SIG-M5 (cell line): Measurements from ENCODE around the gene PAQR8.
"Not testable (repeated sequence)": the region's sequence is repeated elsewhere in the genome, so short reads cannot be mapped to it uniquely, and the experiment has no call there.

Experiments
- DNase-seq: peaks from one replicate; lab custom pipeline; 2025; lab: John Stamatoyannopoulos, UW

The PAQR8 gene

DNA sequence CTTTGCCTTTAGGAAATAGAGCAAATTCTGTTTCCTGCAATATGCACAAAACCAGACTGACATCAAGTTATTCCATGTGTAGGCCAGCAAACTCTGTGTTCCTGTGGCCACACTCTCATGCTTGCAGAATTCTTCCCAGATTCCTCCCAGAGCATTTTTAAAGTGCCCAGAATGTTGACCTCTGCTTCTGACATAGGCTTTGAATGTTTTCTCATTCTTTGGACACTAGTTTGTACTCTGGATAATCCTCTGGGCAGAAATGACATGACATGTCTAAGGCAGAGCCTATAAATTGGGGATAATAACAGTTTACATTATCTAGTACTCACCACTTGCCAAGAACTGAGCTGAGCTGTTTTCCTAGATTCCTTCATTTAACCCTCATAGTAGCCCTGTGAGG is 49.0 kb downstream of the PAQR8 start:
- DNase-seq = no peak

DNA sequence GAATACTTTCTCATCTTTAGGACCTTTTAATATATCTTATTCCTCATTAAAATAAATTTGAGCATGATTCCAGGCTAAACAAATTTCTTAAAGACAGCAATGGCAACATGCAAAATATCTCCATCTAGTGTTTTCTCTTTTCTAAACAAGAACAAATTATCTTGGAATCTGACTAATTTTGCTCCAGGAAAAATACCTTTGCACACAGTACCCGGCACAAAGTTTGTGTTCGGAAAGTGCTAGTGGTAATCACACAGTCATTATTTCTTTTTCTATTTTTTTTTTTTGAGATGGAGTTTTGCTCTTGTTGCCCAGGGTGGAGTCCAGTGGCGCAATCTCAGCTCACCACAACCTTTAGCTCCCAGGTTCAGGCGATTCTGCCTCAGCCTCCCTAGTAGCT is 50.0 kb downstream of the PAQR8 start:
- no peak for DNase-seq

DNA sequence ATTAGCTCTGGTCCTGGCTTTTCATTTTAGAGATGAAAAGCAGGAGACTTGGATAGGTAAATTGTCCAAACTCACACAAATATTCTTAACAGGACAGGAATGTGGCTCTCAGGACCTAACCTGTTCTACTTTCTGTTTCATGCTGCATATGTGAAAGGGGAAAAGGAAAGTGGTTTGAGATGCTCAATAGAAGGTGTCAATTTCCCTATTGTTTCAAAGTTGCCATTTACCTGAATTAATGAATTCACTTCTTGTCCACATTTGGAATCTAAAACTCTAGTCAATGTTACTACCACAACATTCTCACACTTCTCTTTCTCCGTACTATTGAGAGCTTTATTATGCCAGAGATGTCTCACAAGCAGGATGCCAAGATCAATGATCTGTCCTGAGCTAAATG is 53.4 kb downstream of the PAQR8 start:
- no peak for DNase-seq

DNA sequence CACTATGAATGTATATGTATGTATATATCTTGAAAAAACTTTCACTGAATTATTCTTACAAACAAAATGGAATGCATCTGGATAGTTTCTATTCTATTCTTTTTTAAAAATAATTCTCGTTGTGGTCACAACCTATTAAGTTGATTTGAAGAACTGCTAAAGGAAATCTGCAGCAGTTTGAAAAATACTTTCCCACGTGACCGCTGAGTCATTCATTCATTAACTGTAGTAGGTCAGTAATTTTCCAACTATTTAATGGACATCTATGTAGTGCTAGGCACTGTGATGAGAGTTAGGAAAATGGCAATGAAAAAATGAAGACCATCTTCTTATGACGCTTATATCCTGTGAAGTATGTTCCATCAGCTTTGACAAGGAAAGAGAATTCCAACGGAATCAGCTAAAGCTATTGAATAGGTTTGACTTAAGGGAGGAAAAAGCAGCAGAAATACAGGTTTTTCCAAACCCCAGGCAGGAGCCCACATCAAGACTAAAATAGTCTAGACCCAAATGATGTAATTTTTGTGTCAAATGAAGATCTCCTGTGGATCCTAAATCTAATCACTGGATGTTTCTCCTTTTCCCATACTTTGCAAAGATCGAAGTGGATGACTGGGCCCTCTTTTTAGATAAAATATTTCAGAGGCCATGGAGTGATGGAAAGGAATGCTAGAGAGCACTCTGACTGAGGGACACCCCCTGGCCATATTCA is 54.1 kb downstream of the PAQR8 start:
- no peak for DNase-seq

DNA sequence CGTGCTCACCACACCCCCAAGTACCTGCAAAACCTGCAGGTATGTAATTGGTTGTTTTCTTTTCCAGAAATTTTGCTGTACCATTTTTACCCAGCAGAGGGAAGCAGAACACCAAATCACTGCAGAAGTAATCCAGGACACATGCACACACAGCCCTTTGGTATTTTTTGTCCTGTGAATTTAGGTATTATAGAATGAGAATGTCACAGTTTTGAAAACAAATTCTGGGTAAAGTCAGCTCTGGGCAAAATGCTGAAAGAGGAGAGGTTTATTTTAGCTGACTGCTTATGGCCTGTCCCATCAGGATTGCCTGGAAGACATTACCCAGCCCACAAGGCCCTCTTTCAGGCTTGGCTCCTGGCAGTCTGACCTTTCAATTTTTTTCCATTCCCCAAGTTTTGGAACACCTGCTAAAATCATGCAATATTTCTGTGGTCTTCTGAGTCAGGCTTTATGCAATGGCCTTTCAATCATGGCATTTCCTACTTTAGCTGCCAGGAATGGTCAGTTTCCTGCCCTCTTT is 54.7 kb downstream of the PAQR8 start:
- DNase-seq = no peak

DNA sequence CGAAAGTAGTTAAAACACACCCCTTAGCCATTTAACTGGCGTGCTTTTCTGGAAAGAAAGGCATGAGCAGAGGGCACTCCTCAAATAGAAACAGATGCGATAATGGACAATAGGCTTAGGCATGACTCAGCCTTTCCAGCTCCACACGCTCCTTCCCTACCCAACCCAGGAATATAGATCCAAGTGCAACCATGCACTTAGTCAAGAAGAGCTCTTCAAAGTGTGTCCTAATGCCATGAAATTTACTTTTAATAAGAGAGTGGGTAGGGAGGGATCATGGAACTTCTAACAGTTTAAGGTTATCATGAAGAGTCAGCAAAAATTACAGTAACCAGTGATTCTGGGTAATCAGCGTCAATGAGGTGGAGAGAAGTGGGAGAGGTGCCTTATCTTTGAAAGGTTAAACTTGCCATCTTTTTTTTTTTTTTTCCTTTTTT is 55.7 kb downstream of the PAQR8 start:
- DNase-seq = no peak

DNA sequence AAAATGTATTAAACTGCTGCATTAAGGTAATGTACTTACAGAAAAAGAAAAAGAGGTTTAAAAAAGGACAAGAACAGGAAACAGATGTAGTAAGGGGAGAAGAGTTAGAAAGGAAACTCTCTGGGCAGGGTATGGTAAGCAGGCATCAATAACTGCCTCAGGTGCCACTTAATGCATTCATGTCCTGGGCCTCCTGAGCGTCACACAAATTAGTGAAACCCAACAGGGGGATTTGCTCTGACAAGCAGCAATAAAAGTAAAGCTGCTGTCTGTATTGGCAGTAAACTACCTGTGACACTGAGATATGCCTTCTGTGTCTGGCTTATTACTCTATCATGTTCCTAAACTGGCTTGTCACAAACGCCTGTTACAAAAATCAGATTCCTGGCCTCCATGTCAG is 56.7 kb downstream of the PAQR8 start:
- no peak for DNase-seq

DNA sequence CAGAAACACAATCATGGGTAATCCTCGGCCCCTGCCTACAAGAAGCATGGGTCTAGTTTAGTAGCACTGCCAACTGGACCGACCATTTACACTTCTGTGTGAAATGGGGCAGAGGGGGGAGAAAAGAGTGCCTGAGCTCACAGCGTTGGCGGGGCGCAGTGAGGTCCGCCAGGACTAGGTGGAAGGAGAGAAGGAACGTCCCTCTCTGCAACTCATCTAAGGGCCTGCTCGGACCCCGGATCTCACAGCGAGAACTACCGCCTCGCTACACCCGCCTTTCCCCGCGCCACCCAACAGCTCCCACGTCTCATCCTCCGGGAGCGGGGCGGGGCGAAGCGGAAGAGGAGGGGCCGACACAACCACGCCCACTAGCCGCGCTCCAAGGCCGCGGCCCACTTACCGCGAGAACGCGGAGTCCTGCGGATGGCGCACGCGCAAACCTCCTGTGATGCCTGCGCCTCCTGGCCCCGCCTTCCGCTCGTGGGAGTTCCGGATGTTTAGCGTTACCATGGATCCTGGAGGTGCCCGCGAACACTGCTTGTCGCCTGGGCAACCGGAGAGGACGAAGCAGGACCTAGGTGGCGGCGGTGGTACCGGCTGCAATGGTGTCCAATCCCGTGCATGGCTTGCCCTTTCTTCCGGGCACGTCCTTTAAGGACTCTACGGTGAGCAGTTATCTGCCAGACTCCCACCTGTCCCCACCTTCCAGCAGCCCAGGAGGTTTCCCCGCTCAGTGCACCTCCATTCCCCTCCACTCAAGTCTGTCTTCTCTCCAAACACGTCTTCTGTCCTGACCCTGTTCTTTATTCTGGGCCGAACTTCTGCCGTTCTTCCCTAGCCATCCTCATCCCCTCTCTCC is 58.1 kb downstream of the PAQR8 start, which contains the start of gene EFHC1:
EFHC1 (plus strand) TSS at position 534 of the 859 bp plus-strand sequence; CDS start at position 603, 69 bp downstream.
- peak; percentile 72 for DNase-seq

DNA sequence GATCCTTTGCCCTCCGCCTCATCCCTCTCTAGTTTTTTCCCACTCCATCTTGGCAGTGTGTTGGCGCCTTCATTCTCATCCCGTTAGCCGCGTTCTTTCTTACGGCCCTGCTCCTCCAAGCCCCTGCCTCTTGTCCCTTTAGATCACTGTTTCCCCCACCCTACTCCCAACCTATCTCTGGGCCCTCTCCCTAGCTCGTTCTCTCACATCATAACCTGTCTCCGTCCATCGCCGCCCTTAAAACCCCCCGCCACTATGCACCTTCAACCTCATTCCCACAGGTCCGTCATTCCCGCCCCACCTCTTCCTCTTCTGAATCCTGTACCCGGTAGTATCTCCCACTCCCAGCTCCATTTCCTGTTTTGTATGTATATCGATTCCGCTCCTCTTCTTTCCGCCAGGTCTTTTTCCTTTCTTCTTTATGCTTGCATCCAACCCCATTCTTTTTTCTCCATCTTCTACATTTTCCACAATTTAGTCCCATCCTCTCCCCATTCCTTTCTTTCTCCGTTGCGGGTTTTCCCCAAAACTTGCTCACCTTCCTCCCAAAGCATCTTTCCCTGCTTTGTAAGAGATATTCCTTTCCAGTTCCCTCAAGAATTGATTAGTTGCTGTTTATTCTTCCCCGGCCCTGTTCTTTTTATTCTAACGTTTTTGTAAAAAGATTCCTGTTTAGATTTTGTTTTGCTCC is 58.9 kb downstream of the PAQR8 start:
- DNase-seq = no peak

DNA sequence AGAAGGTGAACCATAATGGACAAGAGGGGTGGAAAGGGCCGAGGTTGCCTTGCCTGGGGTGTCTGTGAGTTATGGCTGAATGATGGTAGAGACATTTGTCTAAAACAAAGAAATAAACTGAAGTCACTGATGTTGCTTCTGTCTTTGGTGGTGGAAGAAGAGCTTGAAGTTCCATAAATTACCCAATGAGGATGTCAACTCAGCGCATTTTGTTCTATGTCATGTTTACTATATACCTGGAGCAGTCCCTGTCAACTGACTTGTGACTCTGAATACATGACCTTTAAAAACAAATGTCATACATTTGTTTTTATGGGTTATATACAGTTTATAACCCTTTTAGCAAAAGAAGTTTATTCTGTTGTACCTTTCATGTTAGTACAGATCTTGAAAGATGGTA is 60.2 kb downstream of the PAQR8 start:
- DNase-seq = no peak

DNA sequence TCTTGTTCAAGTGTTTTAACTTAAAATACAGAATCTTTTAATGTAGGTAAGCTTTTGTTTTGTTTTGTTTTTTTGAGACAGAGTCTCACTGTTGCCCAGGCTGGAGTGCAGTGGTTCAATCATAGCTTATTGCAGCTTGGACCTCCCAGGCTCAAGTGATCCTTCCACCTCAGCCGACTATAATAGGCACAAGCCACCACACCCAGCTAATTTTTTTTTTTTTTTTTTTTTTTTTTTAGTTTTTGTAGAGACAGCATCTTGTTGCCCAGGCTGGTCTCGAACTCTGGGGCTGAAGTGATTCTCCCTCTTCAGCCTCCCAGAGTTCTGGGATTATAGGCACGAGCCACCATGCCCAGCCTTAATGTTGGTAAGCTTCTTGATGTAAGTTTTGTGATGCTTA is 61.5 kb downstream of the PAQR8 start:
- DNase-seq = no peak

DNA sequence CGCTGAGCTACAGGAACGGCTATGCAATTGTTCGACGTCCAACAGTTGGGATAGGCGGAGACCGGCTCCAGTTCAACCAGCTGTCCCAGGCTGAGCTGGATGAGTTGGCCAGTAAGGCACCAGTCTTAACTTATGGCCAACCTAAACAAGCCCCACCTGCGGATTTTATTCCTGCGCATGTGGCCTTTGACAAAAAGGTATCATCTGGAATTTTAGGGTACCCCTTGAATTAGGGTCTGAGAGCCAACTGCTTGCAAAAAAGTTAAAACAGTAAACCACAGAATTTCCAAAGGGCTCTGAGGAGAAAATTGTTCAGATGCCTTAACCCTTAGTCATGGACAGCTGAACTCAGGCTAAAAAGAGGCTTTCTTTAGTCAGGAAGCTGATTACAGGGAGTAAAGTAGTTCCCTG is 62.0 kb downstream of the PAQR8 start:
- DNase-seq = no peak

DNA sequence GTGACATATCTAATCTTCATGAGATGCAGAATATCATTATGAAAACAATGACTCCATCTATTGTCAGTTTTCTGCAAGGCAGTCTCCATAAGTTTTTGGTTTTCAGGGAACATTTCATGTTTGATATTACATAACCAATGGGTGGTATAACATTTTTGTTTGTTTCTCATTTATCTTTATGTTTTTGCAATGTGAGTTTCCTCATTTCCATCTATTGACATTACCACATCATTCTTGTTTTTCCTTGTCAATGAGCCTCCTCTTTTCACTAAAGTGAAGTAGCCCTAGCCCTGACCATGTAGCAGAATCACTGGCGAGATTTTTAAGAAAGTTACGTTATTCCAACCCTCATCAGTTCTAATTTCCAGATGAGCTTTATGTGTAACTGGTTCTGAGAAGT is 62.6 kb downstream of the PAQR8 start:
- DNase-seq = no peak

DNA sequence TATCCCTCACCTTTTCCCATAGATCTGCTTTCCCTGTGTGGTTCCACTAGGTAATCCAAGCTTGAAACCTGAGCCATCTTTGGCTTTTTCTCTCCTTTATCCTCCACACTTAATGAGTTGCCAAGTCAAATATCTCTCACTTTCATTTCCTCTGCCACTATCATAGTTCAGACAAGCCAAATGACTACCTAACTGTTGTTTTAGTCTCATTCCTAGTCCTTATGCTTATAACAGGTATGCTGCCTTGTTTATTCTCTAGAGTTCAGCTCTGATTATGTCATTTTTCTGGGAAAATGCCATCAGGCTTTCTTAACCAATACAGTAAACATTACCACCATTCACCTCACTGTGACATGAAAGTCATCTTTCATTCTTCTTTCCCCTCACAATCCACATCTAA is 64.7 kb downstream of the PAQR8 start:
- no peak for DNase-seq

DNA sequence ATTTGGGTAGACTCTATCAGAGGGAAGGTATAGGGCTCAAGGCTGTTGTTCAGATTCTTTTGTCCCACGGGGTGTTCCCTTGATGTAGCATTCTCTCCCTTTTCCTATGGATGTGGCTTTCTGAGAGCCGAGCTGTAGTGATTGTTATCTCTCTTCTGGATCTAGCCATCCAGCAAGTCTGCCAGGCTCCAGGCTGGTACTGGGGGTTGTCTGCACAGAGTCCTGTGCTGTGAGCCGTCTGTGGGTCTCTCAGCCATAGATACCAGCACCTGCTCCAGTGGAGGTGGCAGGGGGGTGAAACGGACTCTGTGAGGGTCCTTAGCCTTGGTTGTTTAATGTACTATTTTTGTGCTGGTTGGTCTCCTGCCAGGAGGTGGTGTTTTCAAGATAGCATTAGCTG is 71.3 kb downstream of the PAQR8 start:
- DNase-seq = not testable (repeated sequence)

DNA sequence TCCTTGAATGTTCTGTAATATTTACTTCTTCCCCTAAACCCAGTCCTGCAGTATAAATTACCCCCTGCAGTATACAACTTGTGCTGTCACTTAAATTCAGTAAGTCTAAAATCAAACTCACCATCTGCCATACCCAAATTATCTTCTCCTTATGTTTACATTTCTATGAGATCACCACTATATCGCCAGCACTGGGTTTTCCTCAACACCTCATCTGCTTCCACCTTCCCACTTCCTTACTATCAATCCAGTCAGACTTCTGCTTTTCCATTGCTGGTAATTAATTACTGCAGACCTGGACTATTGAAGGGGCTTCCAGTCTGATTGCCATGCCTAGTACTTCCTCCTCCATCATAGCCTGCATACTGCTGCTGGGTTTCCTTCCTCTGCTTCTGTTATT is 73.4 kb downstream of the PAQR8 start:
- DNase-seq = no peak

DNA sequence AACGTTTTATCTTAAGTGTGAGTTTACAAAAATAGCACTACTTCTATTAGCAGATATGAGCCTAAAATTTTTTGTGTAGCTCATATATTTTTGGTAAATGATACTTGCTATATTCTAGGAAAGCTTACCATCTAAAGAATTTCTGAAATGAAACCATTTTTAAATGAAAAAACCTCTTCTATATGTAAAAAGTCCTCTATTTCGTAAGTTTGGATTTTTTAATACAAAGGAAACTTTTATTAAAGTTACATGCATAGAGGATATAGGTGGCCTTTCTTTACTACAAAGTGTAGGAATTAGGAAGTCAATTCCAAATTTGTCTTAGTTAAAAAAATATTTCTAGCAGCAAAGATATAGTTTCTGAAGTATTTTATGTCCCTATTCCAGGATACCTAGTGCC is 77.0 kb downstream of the PAQR8 start:
- DNase-seq = no peak

DNA sequence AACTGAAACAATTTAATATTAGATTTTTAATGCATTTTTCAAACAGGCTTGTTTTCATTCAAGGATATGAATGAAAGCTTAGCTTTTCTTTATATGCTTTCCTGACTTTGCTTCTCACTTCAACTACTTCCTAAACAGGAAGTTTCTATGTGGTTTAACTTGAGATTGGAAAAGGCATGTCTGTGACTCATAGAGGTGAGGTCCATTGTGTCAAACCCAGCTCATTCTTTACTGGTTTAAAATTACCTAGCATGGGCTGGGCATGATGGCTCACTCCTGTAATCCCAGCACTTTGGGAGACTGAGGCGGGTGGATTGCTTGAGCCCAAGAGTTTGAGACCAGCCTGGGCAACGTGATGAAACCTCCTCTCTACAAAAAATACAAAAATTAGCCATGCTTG is 92.6 kb downstream of the PAQR8 start:
- no peak for DNase-seq

DNA sequence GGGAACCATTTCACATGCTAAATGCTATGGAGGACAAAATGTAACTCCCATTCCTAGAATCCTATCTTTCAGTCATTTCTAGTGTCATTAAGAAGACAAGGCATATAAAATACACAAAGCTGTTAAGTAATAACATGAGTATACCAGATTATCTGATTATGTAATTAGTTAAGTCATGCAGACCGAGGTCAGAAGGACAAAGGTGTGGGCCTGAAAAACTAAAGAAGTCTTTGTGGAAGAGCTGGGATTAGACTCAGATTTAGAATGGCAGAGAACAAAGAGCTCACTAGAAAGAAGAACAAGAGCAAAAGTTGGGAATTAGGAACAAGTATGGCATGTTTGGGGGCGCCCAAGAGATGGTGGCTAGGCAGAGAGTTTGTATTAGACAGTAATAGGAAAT is 95.1 kb downstream of the PAQR8 start:
- DNase-seq = no peak
